SU-DHL-6 (cell line): ENCODE measurements around the gene DNAAF3.

Experiments
- EZH2phosphoT487 ChIP-seq: fragments of 200-600 bp; sonication (generic), shearing (Covaris generic); conservative IDR thresholded peaks from 2 replicates; pipeline ENCODE4 v1.6.1; 2018; ENCODE audit warnings: mild to moderate bottlenecking, antibody characterized with exemption, low read length, moderate library complexity, mixed read lengths
- TF ChIP-seq, protein P1 (sequence below): fragments of 200-600 bp; sonication (generic); IDR thresholded peaks from one replicate; pipeline ENCODE4 v1.5.1; 2017; ENCODE audit warnings: antibody characterized with exemption, mild to moderate bottlenecking, low read length, moderate library complexity; ENCODE audit not compliant: insufficient read depth, poor library complexity, severe bottlenecking

DNA sequence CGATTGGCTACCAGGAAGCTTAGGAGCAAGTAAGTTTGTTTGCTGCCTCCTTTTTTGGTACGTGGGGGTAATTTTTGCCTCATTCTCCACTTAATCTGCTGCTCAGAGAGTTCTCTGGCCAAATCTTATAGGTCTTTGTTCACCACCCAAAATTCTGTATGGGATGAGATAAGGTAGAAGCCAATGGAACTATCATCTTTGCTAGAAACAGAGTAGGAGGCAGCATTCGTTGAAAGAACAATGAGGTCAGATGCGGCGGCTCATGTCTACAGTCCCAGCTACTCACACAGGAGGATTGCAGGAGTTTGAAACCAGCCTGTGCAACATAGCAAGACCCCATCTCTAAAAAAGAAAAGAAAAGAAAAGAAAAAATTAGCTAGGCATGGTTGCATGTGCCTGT lies 5.0 kb upstream of the DNAAF3 start:
- TF ChIP-seq, protein P1, sequence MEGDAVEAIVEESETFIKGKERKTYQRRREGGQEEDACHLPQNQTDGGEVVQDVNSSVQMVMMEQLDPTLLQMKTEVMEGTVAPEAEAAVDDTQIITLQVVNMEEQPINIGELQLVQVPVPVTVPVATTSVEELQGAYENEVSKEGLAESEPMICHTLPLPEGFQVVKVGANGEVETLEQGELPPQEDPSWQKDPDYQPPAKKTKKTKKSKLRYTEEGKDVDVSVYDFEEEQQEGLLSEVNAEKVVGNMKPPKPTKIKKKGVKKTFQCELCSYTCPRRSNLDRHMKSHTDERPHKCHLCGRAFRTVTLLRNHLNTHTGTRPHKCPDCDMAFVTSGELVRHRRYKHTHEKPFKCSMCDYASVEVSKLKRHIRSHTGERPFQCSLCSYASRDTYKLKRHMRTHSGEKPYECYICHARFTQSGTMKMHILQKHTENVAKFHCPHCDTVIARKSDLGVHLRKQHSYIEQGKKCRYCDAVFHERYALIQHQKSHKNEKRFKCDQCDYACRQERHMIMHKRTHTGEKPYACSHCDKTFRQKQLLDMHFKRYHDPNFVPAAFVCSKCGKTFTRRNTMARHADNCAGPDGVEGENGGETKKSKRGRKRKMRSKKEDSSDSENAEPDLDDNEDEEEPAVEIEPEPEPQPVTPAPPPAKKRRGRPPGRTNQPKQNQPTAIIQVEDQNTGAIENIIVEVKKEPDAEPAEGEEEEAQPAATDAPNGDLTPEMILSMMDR, result no peak
- no peak for TF ChIP-seq EZH2phosphoT487
